Measurements from ENCODE around the gene CTDSP1. TPM values are rescaled to one million over a fixed set of nuclear protein-coding genes. Genes with fewer than 3 reads are reported as not detected.

CTDSP1 gene
- total RNA-seq, 4 donors from 2014 or later = 122 to 164 (median 140) TPM

- TF ChIP-seq POLR2A (IDR thresholded peaks at IDR 0.05) = no peak
- Histone ChIP-seq H3K36me3 (no peaks in the 10 kb centered on the region), H3K27me3 (no peaks in the 10 kb centered on the region), H3K4me3 (no peak overlapping the region), H3K4me1 (no peaks in the 10 kb centered on the region), H3K9me3 (no peaks in the 10 kb centered on the region), H3K27ac (peak overlapping the region in 1 of 4 donors; percentile 19)
- DNase-seq (ENCODE audit: low spot score in 2 of 2) = no peak
- 87 to 89% methylated on average over 7 to 9 of the region's 9 CpGs for whole genome bisulfite sequencing, 2 donors
Measured at GRCh38 chr2:218422403-218423086, 22.9 kb downstream of the CTDSP1 start.

- 75 to 77% methylated on average over 8 to 9 of the region's 9 CpGs for WGBS, 2 donors
- H3K27me3 ChIP-seq = no peaks in the 10 kb centered on the region
- TF ChIP-seq CTCF (IDR thresholded peaks at IDR 0.05) (no peak), EP300 (IDR thresholded peaks at IDR 0.05) (no peak), POLR2A (IDR thresholded peaks at IDR 0.05) (no peak)
- no peaks in the 10 kb centered on the region for H3K9me3 ChIP-seq
- H3K4me3 ChIP-seq = no peak overlapping the region
- H3K4me1 ChIP-seq = no peaks in the 10 kb centered on the region
- no peaks in the 10 kb centered on the region for H3K36me3 ChIP-seq
- H3K27ac ChIP-seq = no peak overlapping the region
- DNase-seq (ENCODE audit: low spot score in 2 of 2) = no peak
Measured at GRCh38 chr2:218423584-218423983, 23.9 kb downstream of the CTDSP1 start.

- Histone ChIP-seq H3K4me1 (no peaks in the 10 kb centered on the region), H3K27ac (no peak overlapping the region), H3K27me3 (no peaks in the 10 kb centered on the region), H3K4me3 (no peak overlapping the region), H3K9me3 (no peaks in the 10 kb centered on the region), H3K36me3 (no peaks in the 10 kb centered on the region)
- DNase-seq (ENCODE audit: low spot score in 2 of 2) = no peak
- no peak for TF ChIP-seq CTCF (IDR thresholded peaks at IDR 0.05)
- TF ChIP-seq EP300 (IDR thresholded peaks at IDR 0.05) = no peak
- TF ChIP-seq POLR2A (IDR thresholded peaks at IDR 0.05) = no peak
- 86 to 90% methylated on average over 6 to 10 of the region's 10 CpGs for WGBS, 2 donors
Measured at GRCh38 chr2:218425531-218425930, 25.9 kb downstream of the CTDSP1 start.

- TF ChIP-seq POLR2A (IDR thresholded peaks at IDR 0.05) (no peak), EP300 (IDR thresholded peaks at IDR 0.05) (no peak), CTCF (IDR thresholded peaks at IDR 0.05) (no peak)
- no peak for DNase-seq (ENCODE audit: low spot score in 2 of 2)
- WGBS, 2 donors = 56 to 71% methylated on average over 11 of the region's 11 CpGs
Measured at GRCh38 chr2:218427741-218428140, 28.1 kb downstream of the CTDSP1 start.

GRCh38 chr2:218428846-218429558, 29.3 kb downstream of the CTDSP1 start:
- H3K4me1 ChIP-seq = no peaks in the 10 kb centered on the region
- no peak overlapping the region for H3K4me3 ChIP-seq
- no peaks in the 10 kb centered on the region for H3K27me3 ChIP-seq
- no peaks in the 10 kb centered on the region for H3K9me3 ChIP-seq
- 86 to 87% methylated on average over 14 to 24 of the region's 24 CpGs for WGBS, 2 donors
- TF ChIP-seq POLR2A (IDR thresholded peaks at IDR 0.05) = no peak
- no peak for TF ChIP-seq CTCF (IDR thresholded peaks at IDR 0.05)
- no peak for TF ChIP-seq EP300 (IDR thresholded peaks at IDR 0.05)
- no peaks in the 10 kb centered on the region for H3K36me3 ChIP-seq
- no peak for DNase-seq (ENCODE audit: low spot score in 2 of 2)
- no peak overlapping the region for H3K27ac ChIP-seq

More at GRCh38 chr2:218427741-218428140, 28.1 kb downstream of the CTDSP1 start:
- Histone ChIP-seq H3K4me3 (no peak overlapping the region), H3K36me3 (no peaks in the 10 kb centered on the region), H3K9me3 (no peaks in the 10 kb centered on the region), H3K27ac (no peak overlapping the region), H3K27me3 (no peaks in the 10 kb centered on the region), H3K4me1 (no peaks in the 10 kb centered on the region)

Measured in tibial nerve (tissue), 4 donors.